Adrenal gland (tissue), 12 donors: Measurements from ENCODE around the gene TIMM50. TPM values are rescaled to one million over a fixed set of nuclear protein-coding genes. Genes with fewer than 3 reads are reported as not detected.

Source experiments
- DNase-seq, 7 donors: peaks; one replicate each; pipeline ENCODE4 v3.0.0-alpha.2; 2019 to 2020
- H3K27ac ChIP-seq, 5 donors: fragments of 200-600 bp; sonication (generic) in 4 of 5; 1 replicate in 3 of 5; 2 replicates in 2 of 5; pipeline versions ENCODE4 v1.5.1 to v1.8.0; 2016 to 2020; ENCODE audit warnings: mild to moderate bottlenecking in 1 of 5
- H3K27me3 ChIP-seq: fragments of 200-600 bp; 2 replicates; pipeline ENCODE4 v1.8.0; 2021
- H3K36me3 ChIP-seq, 2 donors: fragments of 200-600 bp; replicated peaks in 1 of 2; 1 replicate in 1 of 2; 2 replicates in 1 of 2; pipeline versions ENCODE4 v1.5.1 to v1.8.0; 2018 to 2022
- H3K4me1 ChIP-seq, 2 donors: fragments of 200-600 bp; replicated peaks in 1 of 2; 1 replicate in 1 of 2; 2 replicates in 1 of 2; pipeline versions ENCODE4 v1.5.1 to v1.8.0; 2018 to 2021
- H3K4me3 ChIP-seq, 4 donors: fragments of 200-600 bp; sonication (generic) in 3 of 4; one replicate each; pipeline ENCODE4 v1.5.1; 2016 to 2018
- H3K9me3 ChIP-seq, 3 donors: fragments of 200-600 bp; sonication (generic) in 1 of 3; replicated peaks in 1 of 3; 1 replicate in 2 of 3; 2 replicates in 1 of 3; pipeline versions ENCODE4 v1.5.1 to v1.8.0; 2016 to 2021
- CTCF ChIP-seq, 6 experiments: fragments of 450-650 bp in 4 of 6; fragments of 200-600 bp in 2 of 6; sonication (generic) in 1 of 6; IDR thresholded peaks; 1 replicate in 5 of 6; 2 replicates in 1 of 6; pipeline versions ENCODE4 v1.5.1 to v1.8.0; 2016 to 2021; ENCODE audit warnings: antibody characterized with exemption in 6 of 6, mild to moderate bottlenecking in 2 of 6, moderate library complexity in 1 of 6
- POLR2A ChIP-seq, 2 donors: fragments of 450-650 bp; IDR thresholded peaks; one replicate each; pipeline ENCODE4 v1.6.1; 2017; ENCODE audit warnings: antibody characterized with exemption in 2 of 2, mild to moderate bottlenecking in 2 of 2, moderate library complexity in 1 of 2
- WGBS, 4 donors: extraction: QIAGEN DNeasy Blood & Tissue Kit in 2 of 4; methylation state at CpG; one replicate each; pipeline versions ENCODE4 v1.1.5 to v1.1.7; 2013 to 2017; 5-methylcytosine and 5-hydroxymethylcytosine counted together
- intact Hi-C, 2 donors: fragments of 100-400 bp; cut with DNase I; formaldehyde crosslinking; loops; one replicate each; pipeline versions ENCODE4 v1.14.1 to v1.15.0; 2022 to 2023
- polyA plus RNA-seq, 3 donors: library from polyadenylated mRNA; stranded (reverse); fragments of 200-250 nt in 2 of 3; fragments of 350-450 nt in 1 of 3; fragmentation: Illumina TruSeq in 1 of 3; extraction: RNeasy Lipid Tissue Mini Kit (QIAGEN cat#74804) in 1 of 3; gene quantifications; one replicate each; pipeline ENCODE4 v1.2.3, GENCODE V29; 2013 to 2014
- total RNA-seq, 9 donors: library from RNA; depleted of rRNA in 4 of 9; stranded (reverse); fragments of >200 nt in 4 of 9; fragments of 120-200 nt in 1 of 9; fragmentation: NEBNext Ultra II Directional in 1 of 9; extraction: Animal tissue kit (Norgen Biotek cat#: 25700) in 1 of 9; gene quantifications; one replicate each; pipeline versions ENCODE4 v1.1.0 to v1.2.4, GENCODE V29; 2013 to 2023
- donor health status: healthy with polysubstance abuse.
- donor health status: Bipolar disorder and iron deficiency.
- donor health status: DM: yes; HTN: yes; CAD: no.
- donor health status: DM: no; HTN: no; CAD: no.
- donor health status: DM: no; HTN: no; CAD: no.
- donor health status: DM: yes; HTN: yes; CAD: no.

TIMM50 gene
- total and polyA plus RNA-seq, 12 donors = 52.8 to 147 (median 68.1) TPM

GRCh38 chr19:39479916-39480315 is 722 bp upstream of the TIMM50 start:
- Histone ChIP-seq H3K27me3 (no peaks in the 10 kb centered on the region), H3K4me1 (peaks cover 8 to 18% of the 10 kb centered on the region in 2 donors), H3K4me3 (peak overlapping the region in 1 of 4 donors; percentile 87), H3K27ac (peak overlapping the region in 4 of 5 donors; percentile 3 to 85 (median 65)), H3K9me3 (no peaks in the 10 kb centered on the region), H3K36me3 (peaks cover 0 to 18% of the 10 kb centered on the region in 2 donors)
- TF ChIP-seq CTCF (IDR thresholded peaks at IDR 0.05) (no peak), POLR2A (IDR thresholded peaks at IDR 0.05) (no peak)
- intact Hi-C loops = loop anchor here in 1 of 2 donors (10.0 kb wide), 1 partner anchor 55 kb away; the partner anchor contains the start of gene EID2B
- WGBS, 4 donors = 52 to 57% (median 54%) methylated on average over 10 of the region's 10 CpGs
- no peak for DNase-seq

GRCh38 chr19:39481229-39481545 is 549 bp downstream of the TIMM50 start:
- Histone ChIP-seq H3K4me3 (peak overlapping the region; percentile 36 to 93 (median 82)), H3K9me3 (no peaks in the 10 kb centered on the region), H3K36me3 (peaks cover 0 to 5% of the 10 kb centered on the region in 2 donors), H3K4me1 (peaks cover 8 to 18% of the 10 kb centered on the region in 2 donors), H3K27me3 (no peaks in the 10 kb centered on the region), H3K27ac (peak overlapping the region in 3 of 5 donors; percentile 52 to 85 (median 78))
- 0 to 2% (median 2%) methylated on average over 8 to 12 of the region's 12 CpGs for WGBS, 4 donors
- intact Hi-C loops = no loop called here
- DNase-seq = no peak
- TF ChIP-seq POLR2A (IDR thresholded peaks at IDR 0.05) = no peak
- no peak for TF ChIP-seq CTCF (IDR thresholded peaks at IDR 0.05)

- Histone ChIP-seq H3K4me1 (peaks cover 8 to 18% of the 10 kb centered on the region in 2 donors), H3K4me3 (peak overlapping the region in 2 of 4 donors; percentile 87 to 93), H3K27ac (no peak overlapping the region)
Measured at GRCh38 chr19:39481676-39482075, 1.0 kb downstream of the TIMM50 start.

DNA sequence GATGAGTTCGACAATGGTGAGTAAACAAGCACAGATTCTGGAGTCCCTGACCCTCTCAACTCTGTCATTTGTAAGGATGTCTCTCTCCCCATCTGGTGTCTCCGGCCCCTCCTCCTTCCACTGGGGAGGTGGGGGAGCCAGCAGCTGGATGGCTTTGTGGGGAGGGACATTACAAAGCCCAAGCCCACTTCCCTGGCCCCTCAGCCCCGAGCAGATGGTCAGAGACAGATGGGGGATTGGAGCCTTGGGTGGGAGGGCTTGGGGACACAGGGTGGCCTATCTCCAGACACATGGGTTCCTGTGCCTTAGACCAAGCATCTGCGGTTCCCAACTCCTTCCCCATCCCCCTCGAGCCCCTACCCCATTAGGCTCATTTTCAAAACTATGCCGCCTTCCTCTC is 2.5 kb downstream of the TIMM50 start:
- H3K27ac ChIP-seq = no peak overlapping the region
- peaks cover 8 to 18% of the 10 kb centered on the region in 2 donors for H3K4me1 ChIP-seq
- DNase-seq = no peak
- intact Hi-C loops = no loop called here
- H3K36me3 ChIP-seq = peaks cover 0 to 11% of the 10 kb centered on the region in 2 donors
- H3K27me3 ChIP-seq = no peaks in the 10 kb centered on the region
- no peaks in the 10 kb centered on the region for H3K9me3 ChIP-seq
- 61 to 81% (median 72%) methylated on average over 5 to 6 of the region's 6 CpGs for WGBS, 4 donors
- TF ChIP-seq CTCF (IDR thresholded peaks at IDR 0.05) (no peak), POLR2A (IDR thresholded peaks at IDR 0.05) (no peak)
- H3K4me3 ChIP-seq = no peak overlapping the region

More at GRCh38 chr19:39481676-39482075, 1.0 kb downstream of the TIMM50 start:
- no peak for DNase-seq
- intact Hi-C loops = no loop called here
- no peaks in the 10 kb centered on the region for H3K27me3 ChIP-seq
- H3K9me3 ChIP-seq = no peaks in the 10 kb centered on the region
- 60 to 78% (median 72%) methylated on average over 11 of the region's 11 CpGs for WGBS, 4 donors
- TF ChIP-seq CTCF (IDR thresholded peaks at IDR 0.05) (no peak), POLR2A (IDR thresholded peaks at IDR 0.05) (no peak)
- H3K36me3 ChIP-seq = peaks cover 0 to 3% of the 10 kb centered on the region in 2 donors
